HG02623 (cell line): ENCODE results near the gene STYK1.
A peak's percentile ranks its signal among the peaks of the same experiment; 100 is the strongest.
"Not testable (repeated sequence)": the region's sequence is repeated elsewhere in the genome, so short reads cannot be mapped to it uniquely, and the experiment has no call there.

ENCODE experiments used
- ATAC-seq: cut with Tn5 transposase; IDR thresholded peaks from one replicate; pipeline ENCODE4 v1.9.1; 2021; ENCODE audit warnings: moderate library complexity; ENCODE audit not compliant: unreplicated experiment

The STYK1 gene

GRCh38 chr12:10621278-10621677, 52.6 kb downstream of the STYK1 start:
- ATAC-seq = no peak

GRCh38 chr12:10620078-10620779, 53.6 kb downstream of the STYK1 start:
- no peak for ATAC-seq

DNA sequence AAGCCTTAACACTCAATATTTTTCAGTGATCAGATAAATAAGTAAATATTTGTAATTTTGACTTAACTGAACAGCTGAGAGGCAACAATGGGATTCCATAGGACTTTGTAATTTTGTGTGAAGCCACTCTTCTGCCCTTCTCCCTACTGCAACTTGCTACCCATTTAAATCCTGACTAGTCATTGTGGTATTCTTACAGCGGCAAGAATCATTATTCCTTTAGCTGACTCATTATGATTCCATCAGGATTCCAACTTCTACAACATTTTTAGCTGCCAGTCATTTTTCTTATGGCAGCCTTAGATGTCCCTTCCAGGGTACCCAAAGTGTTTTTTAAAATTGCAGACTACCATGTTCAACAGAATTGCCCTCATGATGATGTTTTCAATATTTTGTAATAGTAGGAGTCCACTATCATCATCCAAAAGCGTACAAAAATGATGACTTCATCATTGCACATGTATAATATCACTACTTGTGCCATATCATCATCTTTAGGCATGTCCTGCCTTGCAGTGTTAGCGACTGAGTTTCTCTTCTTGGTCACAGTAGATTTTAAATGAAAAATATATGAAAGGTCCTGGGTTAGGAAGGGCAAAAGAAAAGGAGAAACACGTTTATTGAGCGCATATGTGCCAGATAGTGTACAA, 55.4 kb downstream of the STYK1 start:
- no peak for ATAC-seq

GRCh38 chr12:10617863-10618262, 56.0 kb downstream of the STYK1 start:
- no peak for ATAC-seq

DNA sequence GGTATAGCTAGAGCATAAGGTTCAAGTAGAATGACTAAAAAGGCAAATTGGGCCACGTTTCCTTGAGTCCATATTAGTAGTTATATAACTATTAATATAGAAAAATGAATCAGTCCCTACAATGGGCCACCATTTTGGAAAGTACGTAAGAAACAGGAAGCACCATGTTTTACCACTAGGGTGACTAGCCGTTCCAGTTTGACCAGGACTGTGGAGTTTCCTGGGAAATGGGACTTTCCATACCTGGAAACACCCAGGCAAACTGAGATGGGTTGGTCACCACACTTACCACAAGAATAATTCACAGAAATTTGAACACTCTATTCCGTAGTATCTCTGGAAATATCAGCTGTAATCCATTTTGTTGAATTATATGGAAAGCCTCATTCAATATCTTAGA, 58.3 kb downstream of the STYK1 start:
- no peak for ATAC-seq

GRCh38 chr12:10614056-10614370, 59.8 kb downstream of the STYK1 start:
- peak; percentile 9 for ATAC-seq

- peak; percentile 96 for ATAC-seq
Observed at GRCh38 chr12:10613349-10614055, 60.4 kb downstream of the STYK1 start, which contains the start of gene MAGOHB. Gene MAGOHB, minus strand, starts transcription at chr12:10613609. Its CDS starts 77 bp downstream, at chr12:10613532.

GRCh38 chr12:10612984-10613348, 60.9 kb downstream of the STYK1 start:
- ATAC-seq = no peak

DNA sequence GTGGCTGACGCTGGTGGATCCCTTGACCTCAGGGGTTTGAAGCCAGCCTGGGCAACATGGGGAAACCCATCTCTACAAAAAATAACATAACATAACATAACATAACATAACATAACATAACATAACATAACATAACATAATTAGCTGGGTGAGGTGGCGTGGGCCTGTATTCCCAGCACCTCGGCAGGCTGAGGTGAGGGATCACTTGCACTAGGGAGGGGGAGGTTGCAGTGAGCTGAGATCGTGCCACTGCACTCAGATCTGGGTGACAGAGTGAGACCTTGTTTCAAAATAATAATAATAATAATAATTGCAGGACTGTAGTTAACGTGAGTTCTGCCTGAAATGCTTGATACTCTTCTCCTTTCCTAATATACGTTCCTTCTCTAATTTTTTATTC, 61.7 kb downstream of the STYK1 start:
- ATAC-seq = no peak

DNA sequence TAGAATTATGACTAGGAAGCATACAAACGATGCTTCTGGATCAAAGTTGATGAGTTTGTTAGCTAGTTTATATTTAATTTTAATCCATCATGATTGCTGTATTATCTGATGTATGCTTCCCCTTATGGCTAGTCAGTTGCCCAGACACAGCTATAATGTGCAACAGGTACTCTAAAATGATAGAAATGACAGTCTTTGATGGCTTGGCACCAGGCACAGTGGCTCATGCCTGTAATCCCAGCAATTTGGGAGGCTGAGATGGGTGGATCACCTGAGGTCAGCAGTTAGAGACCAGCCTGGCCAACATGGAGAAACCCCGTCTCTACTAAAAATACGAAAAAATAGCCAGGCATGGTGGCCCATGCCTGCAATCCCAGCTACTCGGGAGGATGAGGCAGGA, 62.6 kb downstream of the STYK1 start:
- ATAC-seq = not testable (repeated sequence)

GRCh38 chr12:10610188-10610587, 63.7 kb downstream of the STYK1 start:
- no peak for ATAC-seq

- ATAC-seq = no peak
Observed at GRCh38 chr12:10607885-10608458, 65.9 kb downstream of the STYK1 start.

DNA sequence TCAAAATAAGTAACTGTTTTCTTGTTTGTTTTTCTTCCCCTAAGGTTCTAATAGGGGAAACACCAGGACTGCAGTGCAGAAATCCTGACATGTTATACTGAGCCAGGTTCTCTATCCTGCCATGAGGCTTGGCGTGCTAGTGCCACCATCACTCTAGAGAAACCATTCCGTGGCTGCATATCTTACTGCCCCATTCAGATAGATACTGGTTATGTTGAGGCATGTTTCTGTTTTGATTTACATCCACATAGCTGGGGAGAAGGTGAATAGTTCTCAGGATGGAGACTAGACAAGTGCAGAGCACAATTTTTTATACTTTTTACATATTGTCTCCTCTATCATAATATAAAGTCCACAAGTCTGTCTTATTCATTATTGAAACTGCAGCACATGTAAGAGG, 72.0 kb downstream of the STYK1 start:
- ATAC-seq = no peak

- ATAC-seq = no peak
Observed at GRCh38 chr12:10600988-10601387, 72.9 kb downstream of the STYK1 start.

DNA sequence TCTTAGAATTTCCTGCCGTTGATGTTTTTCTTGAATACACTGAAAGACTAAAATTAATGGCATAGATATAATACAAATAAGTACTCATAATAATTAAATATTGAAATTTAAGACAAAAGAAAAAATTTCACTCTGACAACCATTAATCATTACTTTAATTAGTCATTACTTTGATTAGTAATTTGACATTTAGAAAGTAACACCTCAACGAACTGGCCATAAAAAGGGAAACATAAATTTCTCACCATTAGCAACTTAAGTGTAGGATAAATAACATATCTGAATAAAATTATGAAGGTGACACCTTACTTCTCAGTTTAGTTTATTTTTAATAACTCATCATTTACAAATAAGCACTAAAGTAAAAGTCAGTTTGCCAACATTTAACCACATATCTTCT, 78.0 kb downstream of the STYK1 start:
- no peak for ATAC-seq

- ATAC-seq = no peak
Observed at GRCh38 chr12:10590966-10591365, 82.9 kb downstream of the STYK1 start.

DNA sequence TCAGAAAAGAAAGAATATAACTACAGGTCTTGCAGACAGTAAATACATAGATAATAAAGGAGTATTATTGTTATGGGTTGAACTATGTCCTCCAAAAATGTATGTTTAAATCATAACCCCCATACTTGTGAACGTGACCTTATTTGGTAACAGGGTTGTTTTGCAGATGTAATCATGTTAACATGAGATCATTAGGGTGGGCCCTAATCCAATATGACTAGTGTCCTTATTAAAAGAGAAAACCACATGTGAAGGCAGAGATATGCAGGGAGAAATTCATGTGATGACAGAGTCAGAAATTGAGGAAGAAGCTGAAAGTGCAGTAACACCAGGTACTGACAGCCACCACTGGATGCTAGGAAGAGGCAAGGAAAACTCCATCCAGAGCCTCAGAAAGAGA, 89.4 kb downstream of the STYK1 start:
- no peak for ATAC-seq

DNA sequence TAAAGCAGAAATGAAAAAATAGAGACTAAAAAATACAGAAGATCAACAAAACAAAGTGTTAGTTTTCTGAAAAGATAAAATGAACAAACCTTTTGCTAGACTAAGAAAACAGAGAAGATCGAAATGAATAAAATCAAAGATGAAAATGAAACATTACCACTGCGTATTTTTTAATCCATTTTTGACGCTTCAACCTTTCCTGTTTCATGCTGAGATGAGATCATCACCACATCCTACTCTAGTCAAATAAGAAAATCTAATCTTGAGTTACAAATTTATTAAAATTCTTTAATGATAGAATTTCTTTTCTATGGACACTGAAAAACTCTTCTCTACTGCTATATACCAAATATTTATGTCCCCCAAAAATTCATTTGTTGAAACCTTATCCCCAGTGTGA, 91.1 kb downstream of the STYK1 start:
- no peak for ATAC-seq

DNA sequence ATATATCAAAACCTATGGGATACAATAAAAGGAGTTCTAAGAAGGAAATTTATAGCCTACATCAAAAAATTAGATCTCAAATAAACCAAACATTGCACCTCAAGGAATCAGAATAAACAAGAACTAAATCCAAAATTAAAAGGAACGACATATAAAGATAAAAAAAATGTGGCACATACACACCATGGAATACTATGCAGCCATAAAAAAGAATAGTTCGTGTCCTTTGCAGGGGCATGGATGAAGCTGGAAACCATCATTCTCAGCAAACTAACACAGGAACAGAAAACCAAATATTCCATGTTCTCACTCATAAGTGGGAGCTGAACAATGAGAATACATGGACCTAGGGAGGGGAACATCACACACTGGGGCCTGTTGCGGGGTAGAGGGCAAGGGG, 91.7 kb downstream of the STYK1 start:
- not testable (repeated sequence) for ATAC-seq

DNA sequence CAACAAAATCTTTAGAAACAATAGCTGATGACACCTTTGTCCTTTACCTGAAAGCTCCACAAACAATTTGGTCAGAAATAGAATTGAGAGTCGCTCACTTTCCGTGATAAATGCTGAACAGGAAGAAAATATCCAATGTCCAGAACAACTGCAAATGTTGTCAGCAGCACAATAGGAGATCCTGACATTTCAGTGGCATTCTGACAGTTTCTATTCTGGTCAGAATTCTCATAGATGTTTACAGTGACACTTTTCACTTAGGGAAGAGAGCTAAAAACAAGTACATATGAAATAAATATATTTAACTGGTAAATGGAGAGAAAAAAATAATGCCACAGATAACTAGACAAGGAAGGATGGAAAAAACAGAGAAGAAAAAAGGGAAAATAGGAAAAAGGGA, 99.5 kb downstream of the STYK1 start:
- ATAC-seq = no peak

- not testable (repeated sequence) for ATAC-seq
Observed at GRCh38 chr12:10572021-10572490, 101.8 kb downstream of the STYK1 start.

DNA sequence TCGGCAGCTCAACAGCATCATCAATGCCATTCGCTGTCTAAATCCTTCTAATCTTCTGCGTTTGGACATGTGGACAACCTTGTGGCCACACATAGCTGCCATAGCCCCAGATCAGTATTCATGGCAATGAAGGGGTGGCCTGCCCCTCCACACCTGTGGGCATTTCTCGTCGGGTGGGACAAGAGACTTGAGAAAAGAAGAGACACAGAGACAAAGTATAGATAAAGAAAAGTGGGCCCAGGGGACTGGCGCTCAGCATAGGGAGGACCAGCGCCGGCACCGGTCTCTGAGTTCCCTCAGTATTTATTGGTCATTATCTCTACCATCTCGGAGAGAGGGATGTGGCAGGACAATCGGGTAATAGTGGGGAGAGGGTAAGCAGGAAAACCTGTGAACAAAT, 102.7 kb downstream of the STYK1 start:
- no peak for ATAC-seq
